B cell (primary cell): ENCODE measurements around the gene RORB. TPM values are rescaled to one million over a fixed set of nuclear protein-coding genes. Genes with fewer than 3 reads are reported as not detected.

Experiments used
- ATAC-seq: fragments of 200-7000 bp; cut with Tn5 transposase; one replicate; pipeline ENCODE4 v1.10.0; 2021; ENCODE audit warnings: low read depth, mild to moderate bottlenecking, moderate number of reproducible peaks, moderate library complexity
- CTCF ChIA-PET: fragments of 350-600 bp; sonication (Branson Sonifier 250); formaldehyde crosslinking; loops from one replicate; lab custom pipeline; 2021; ENCODE audit warnings: antibody characterized with exemption, inconsistent platforms; lab: Charles Lee
- POLR2A ChIA-PET: fragments of 350-600 bp; sonication (Branson Sonifier 250); formaldehyde crosslinking; loops from one replicate; lab custom pipeline; 2021; ENCODE audit warnings: antibody characterized with exemption; lab: Charles Lee
- DNase-seq: peaks from one replicate; pipeline ENCODE4 v3.0.0; 2013
- H2AFZ ChIP-seq: 2 replicates; pipeline ENCODE4 v1.6.1; 2012; ENCODE audit warnings: mild to moderate bottlenecking, low read depth, low read length; ENCODE audit not compliant: insufficient read depth, poor library complexity, severe bottlenecking
- H3K27ac ChIP-seq, 2 donors: 1 replicate in 1 of 2; 2 replicates in 1 of 2; pipeline ENCODE4 v1.5.1; 2012 to 2013; ENCODE audit warnings: low read length in 2 of 2, mild to moderate bottlenecking in 2 of 2, moderate library complexity in 1 of 2
- H3K27me3 ChIP-seq, 4 experiments: fragments of 200-600 bp in 1 of 4; sonication (generic) in 1 of 4; replicated peaks in 1 of 4; 1 replicate in 2 of 4; 2 replicates in 2 of 4; pipeline versions ENCODE4 v1.6.1 to v1.7.0; 2013 to 2016; ENCODE audit warnings: low read length in 3 of 4, mild to moderate bottlenecking in 2 of 4, mixed read lengths in 1 of 4, moderate library complexity in 1 of 4; ENCODE audit not compliant: insufficient read depth in 4 of 4, control insufficient read depth in 3 of 4; ENCODE audit errors: control extremely low read depth in 1 of 4
- H3K36me3 ChIP-seq, 2 experiments: replicated peaks in 1 of 2; 1 replicate in 1 of 2; 2 replicates in 1 of 2; pipeline versions ENCODE4 v1.6.1 to v1.7.1; 2013; ENCODE audit warnings: low read length in 1 of 2; ENCODE audit not compliant: insufficient read depth in 2 of 2, control insufficient read depth in 1 of 2; ENCODE audit errors: control extremely low read depth in 1 of 2, extremely low read depth in 1 of 2
- H3K4me1 ChIP-seq, 2 donors: fragments of 200-600 bp in 1 of 2; sonication (generic) in 1 of 2; 1 replicate in 1 of 2; 2 replicates in 1 of 2; pipeline versions ENCODE4 v1.5.1 to v1.6.1; 2013 to 2017; ENCODE audit warnings: low read length in 2 of 2; ENCODE audit not compliant: control insufficient read depth in 2 of 2, insufficient read depth in 2 of 2
- H3K4me2 ChIP-seq: replicated peaks from 2 replicates; pipeline ENCODE3; 2012; ENCODE audit warnings: mild to moderate bottlenecking, low read depth, low read length; ENCODE audit not compliant: poor library complexity, severe bottlenecking
- H3K4me3 ChIP-seq, 5 experiments: fragments of 200-600 bp in 1 of 5; sonication (generic) in 1 of 5; 1 replicate in 3 of 5; 2 replicates in 2 of 5; pipeline versions ENCODE4 v1.5.1 to v1.7.0; 2011 to 2016; ENCODE audit warnings: low read length in 4 of 5, mild to moderate bottlenecking in 4 of 5, low read depth in 2 of 5, control low read depth in 1 of 5, moderate library complexity in 1 of 5; ENCODE audit not compliant: insufficient read depth in 1 of 5; ENCODE audit errors: control extremely low read depth in 1 of 5, extremely low read depth in 1 of 5
- H3K79me2 ChIP-seq: fragments of 200-600 bp; sonication (generic); one replicate; pipeline ENCODE4 v1.6.0; 2016; ENCODE audit warnings: low read length; ENCODE audit not compliant: control insufficient read depth, insufficient read depth
- H3K9ac ChIP-seq: fragments of 200-600 bp; sonication (generic); 2 replicates; pipeline ENCODE4 v1.6.1; 2017; ENCODE audit warnings: mild to moderate bottlenecking, low read length, moderate library complexity
- H3K9me3 ChIP-seq, 3 donors: one replicate each; pipeline versions ENCODE4 v1.6.1 to v1.7.1; 2013; ENCODE audit warnings: low read length in 2 of 3; ENCODE audit not compliant: control insufficient read depth in 2 of 3, insufficient read depth in 1 of 3; ENCODE audit errors: control extremely low read depth in 1 of 3
- H4K20me1 ChIP-seq: 2 replicates; pipeline ENCODE4 v1.6.0; 2012; ENCODE audit warnings: mild to moderate bottlenecking, low read length; ENCODE audit not compliant: insufficient read depth, control insufficient read depth, poor library complexity, severe bottlenecking
- H3K27ac Mint-ChIP-seq: one replicate; pipeline ENCODE4 v1.8.0; 2021; ENCODE audit warnings: mixed read lengths
- H3K27me3 Mint-ChIP-seq: one replicate; pipeline ENCODE4 v1.8.0; 2021; ENCODE audit warnings: mixed read lengths
- H3K4me1 Mint-ChIP-seq: one replicate; pipeline ENCODE4 v1.8.0; 2021; ENCODE audit warnings: mixed read lengths
- H3K4me3 Mint-ChIP-seq: one replicate; pipeline ENCODE4 v1.8.0; 2021; ENCODE audit warnings: mixed read lengths
- H3K9me3 Mint-ChIP-seq: one replicate; pipeline ENCODE4 v1.8.0; 2022; ENCODE audit warnings: mixed read lengths; ENCODE audit not compliant: insufficient read depth
- CTCF ChIP-seq: fragments of 200-600 bp; IDR thresholded peaks from one replicate; pipeline ENCODE4 v1.8.0; 2022; ENCODE audit warnings: antibody characterized with exemption, mild to moderate bottlenecking
- EZH2 ChIP-seq: IDR thresholded peaks from 2 replicates; pipeline ENCODE4 v1.6.1; 2012; ENCODE audit warnings: borderline replicate concordance, low read depth, mild to moderate bottlenecking, moderate library complexity, low read length; ENCODE audit not compliant: insufficient read depth, poor library complexity, severe bottlenecking
- WGBS: methylation state at CpG from one replicate; pipeline ENCODE4 v1.1.5; 2013; ENCODE audit warnings: missing lambda C conversion rate; ENCODE audit not compliant: insufficient coverage; 5-methylcytosine and 5-hydroxymethylcytosine counted together
- intact Hi-C: fragments of 100-400 bp; cut with micrococcal nuclease; formaldehyde crosslinking; loops from one replicate; pipeline ENCODE4 v1.10.0; 2022
- polyA plus RNA-seq: library from polyadenylated mRNA; depleted of rRNA; stranded (reverse); fragments of >200 nt; gene quantifications from 2 replicates; pipeline ENCODE4 v1.2.3, GENCODE V29; 2012
- total RNA-seq, 2 donors: library from RNA; stranded (reverse); fragments of 120-200 nt in 1 of 2; gene quantifications; 1 replicate in 1 of 2; 2 replicates in 1 of 2; pipeline versions ENCODE4 v1.2.3 to v1.2.4, GENCODE V29; 2013 to 2022

Gene RORB
- total and polyA plus RNA-seq, 2 donors (not counting 1 experiment from before 2014, with no cell fraction given): 0.01 TPM; not detected in 1

GRCh38 chr9:74487395-74487794 lies 9.7 kb upstream of the RORB start:
- H3K79me2 ChIP-seq: no peaks in the 10 kb centered on the region
- no peak for TF ChIP-seq EZH2
- no peak overlapping the region for H3K4me3 ChIP-seq
- Mint-ChIP-seq H3K27ac (no peak overlapping the region), H3K27me3 (peaks cover 13% of the 10 kb centered on the region), H3K4me3 (no peak overlapping the region), H3K4me1 (no peaks in the 10 kb centered on the region), H3K9me3 (no peaks in the 10 kb centered on the region)
- DNase-seq (no peak), ATAC-seq (no peak)
- CTCF ChIA-PET: no interaction called here
- no CpG with 5 or more reads among the region's 1 CpG for WGBS
- no peaks in the 10 kb centered on the region for H4K20me1 ChIP-seq
- H3K4me2 ChIP-seq: no peak overlapping the region
- H3K27ac ChIP-seq: no peak overlapping the region
- no peaks in the 10 kb centered on the region for H3K27me3 ChIP-seq
- H3K4me1 ChIP-seq: no peaks in the 10 kb centered on the region
- intact Hi-C loops: no loop called here
- no peak overlapping the region for H3K9ac ChIP-seq
- POLR2A ChIA-PET: no interaction called here
- no peak overlapping the region for H2AFZ ChIP-seq
- no peaks in the 10 kb centered on the region for H3K36me3 ChIP-seq
- H3K9me3 ChIP-seq: no peaks in the 10 kb centered on the region

GRCh38 chr9:74493512-74493911 lies 3.6 kb upstream of the RORB start:
- Histone ChIP-seq H3K27ac (no peak overlapping the region), H2AFZ (no peak overlapping the region), H3K79me2 (no peaks in the 10 kb centered on the region), H3K4me2 (no peak overlapping the region), H3K4me3 (no peak overlapping the region), H3K27me3 (peaks cover 0 to 13% (median 9%) of the 10 kb centered on the region in 4 experiments), H3K36me3 (no peaks in the 10 kb centered on the region), H3K9me3 (no peaks in the 10 kb centered on the region), H3K9ac (no peak overlapping the region), H3K4me1 (peaks cover 10% of the 10 kb centered on the region in 2 donors), H4K20me1 (no peaks in the 10 kb centered on the region)
- ATAC-seq (no peak), DNase-seq (no peak)
- no peaks in the 10 kb centered on the region for H3K9me3 Mint-ChIP-seq
- ChIA-PET POLR2A (no interaction called here), CTCF (no interaction called here)
- WGBS: no CpG with 5 or more reads among the region's 2 CpGs
- TF ChIP-seq EZH2 (no peak), CTCF (no peak)
- H3K4me1 Mint-ChIP-seq: peaks cover 16% of the 10 kb centered on the region
- H3K27me3 Mint-ChIP-seq: peaks cover 29% of the 10 kb centered on the region
- no peak overlapping the region for H3K27ac Mint-ChIP-seq
- H3K4me3 Mint-ChIP-seq: no peak overlapping the region
- intact Hi-C loops: no loop called here
